HepG2 (cell line): ENCODE results near the gene SEPHS1. TPM values are rescaled to one million over a fixed set of nuclear protein-coding genes. Genes with fewer than 3 reads are reported as not detected.
A peak's percentile ranks its signal among the peaks of the same experiment; 100 is the strongest.

Source experiments
- BHLHE40 ChIP-seq: IDR thresholded peaks from 2 replicates; pipeline ENCODE4 v1.6.1; 2011; ENCODE audit warnings: low read length, improper control_type of control experiment
- CREB1 ChIP-seq, 2 experiments: fragments of 450-650 bp in 1 of 2; IDR thresholded peaks; 2 replicates each; pipeline ENCODE4 v1.6.1; 2016 to 2017; ENCODE audit warnings: control low read depth in 1 of 2, mild to moderate bottlenecking in 1 of 2, missing compliant biosample characterization in 1 of 2, missing genetic modification characterization in 1 of 2
- ELF4 ChIP-seq: sonication (generic); formaldehyde crosslinking; IDR thresholded peaks from 2 replicates; pipeline ENCODE4 v1.5.0; 2020; ENCODE audit warnings: missing genetic modification reagents, mild to moderate bottlenecking, moderate library complexity, borderline replicate concordance
- FIP1L1 ChIP-seq: fragments of 200-400 bp; formaldehyde crosslinking; IDR thresholded peaks from 2 replicates; pipeline ENCODE4 v1.6.1; 2018; ENCODE audit warnings: low read depth, mild to moderate bottlenecking, low read length, moderate library complexity, borderline replicate concordance; ENCODE audit not compliant: insufficient read depth
- HOXA5 ChIP-seq: sonication (generic); formaldehyde crosslinking; IDR thresholded peaks from 2 replicates; pipeline ENCODE4 v1.4.0; 2020; ENCODE audit warnings: missing genetic modification reagents
- RARA ChIP-seq: IDR thresholded peaks from 2 replicates; pipeline ENCODE4 v1.6.1; 2016; ENCODE audit warnings: missing genetic modification reagents, missing compliant biosample characterization
- RBM22 ChIP-seq: fragments of 200-400 bp; formaldehyde crosslinking; optimal IDR thresholded peaks from 2 replicates; pipeline ENCODE3; 2017; ENCODE audit warnings: mild to moderate bottlenecking, low read length, moderate library complexity
- TCF12 ChIP-seq, 2 experiments: fragments of 450-650 bp in 1 of 2; sonication (generic) in 1 of 2; formaldehyde crosslinking in 1 of 2; IDR thresholded peaks; 2 replicates each; pipeline versions ENCODE4 v1.6.1 to v1.8.0; 2017 to 2022; ENCODE audit warnings: antibody characterized with exemption in 1 of 2, mild to moderate bottlenecking in 1 of 2, missing genetic modification reagents in 1 of 2, moderate library complexity in 1 of 2
- TEAD3 ChIP-seq: optimal IDR thresholded peaks from 2 replicates; pipeline ENCODE3; 2016; ENCODE audit warnings: borderline replicate concordance
- ZNF143 ChIP-seq: sonication (generic); formaldehyde crosslinking; IDR thresholded peaks from 2 replicates; pipeline ENCODE4 v1.4.0; 2020; ENCODE audit warnings: missing genetic modification reagents
- ZNF160 ChIP-seq: sonication (generic); formaldehyde crosslinking; IDR thresholded peaks from 2 replicates; pipeline ENCODE4 v1.8.0; 2022; ENCODE audit warnings: mild to moderate bottlenecking, inconsistent platforms, missing genetic modification reagents
- ZNF430 ChIP-seq: sonication (generic); formaldehyde crosslinking; IDR thresholded peaks from 2 replicates; pipeline ENCODE4 v1.9.0; 2021; ENCODE audit warnings: mild to moderate bottlenecking, missing genetic modification reagents
- ZNF629 ChIP-seq: sonication (generic); formaldehyde crosslinking; conservative IDR thresholded peaks from 2 replicates; pipeline ENCODE4 v1.5.0; 2020; ENCODE audit warnings: missing genetic modification reagents
- ZNF644 ChIP-seq: IDR thresholded peaks from 2 replicates; pipeline ENCODE4 v1.6.1; 2016; ENCODE audit warnings: low read depth
- ZNF75D ChIP-seq: sonication (generic); formaldehyde crosslinking; IDR thresholded peaks from 2 replicates; pipeline ENCODE4 v1.8.1; 2023; ENCODE audit warnings: missing genetic modification reagents, mild to moderate bottlenecking, borderline replicate concordance
- ZNF782 ChIP-seq: sonication (generic); formaldehyde crosslinking; IDR thresholded peaks from 2 replicates; pipeline ENCODE4 v1.4.0; 2020; ENCODE audit warnings: missing genetic modification reagents, mild to moderate bottlenecking, borderline replicate concordance
- polyA plus RNA-seq, 8 experiments: library from polyadenylated mRNA; depleted of rRNA in 3 of 8; stranded (reverse) in 7 of 8; unstranded in 1 of 8; fragments of >200 nt; fragmentation: Illumina TruSeq in 4 of 8; extraction: Trizol in 4 of 8; gene quantifications; 2 replicates each; pipeline versions ENCODE4 v1.2.1 to v1.2.3, GENCODE V29; 2011 to 2016; ENCODE audit warnings: low read depth in 4 of 8, missing spikeins in 1 of 8, mixed read lengths in 1 of 8; ENCODE audit not compliant: insufficient read depth in 1 of 8
- total RNA-seq, 5 experiments: library from RNA; depleted of rRNA; stranded (reverse); fragments of >200 nt; fragmentation: Illumina TruSeq; extraction: Trizol; gene quantifications; 2 replicates each; pipeline ENCODE4 v1.2.3, GENCODE V29; 2016; ENCODE audit warnings: low read depth in 1 of 5
- TF ChIP-seq, protein P1 (sequence below): IDR thresholded peaks from 2 replicates; pipeline ENCODE4 v1.6.1; 2016; ENCODE audit warnings: low read depth, missing genetic modification reagents, missing compliant biosample characterization
- TF ChIP-seq, protein P2 (sequence below): sonication (generic); formaldehyde crosslinking; IDR thresholded peaks from 2 replicates; pipeline ENCODE4 v1.5.0; 2020; ENCODE audit warnings: mild to moderate bottlenecking, missing genetic modification reagents
- TF ChIP-seq, protein P3 (sequence below): IDR thresholded peaks from 2 replicates; pipeline ENCODE4 v1.6.1; 2016

Gene SEPHS1
- total and polyA plus RNA-seq, 2 of the 13 experiments (the other 11 are each of a cell fraction or from before 2014, with no cell fraction given), result 57.8 to 61.5 TPM

DNA sequence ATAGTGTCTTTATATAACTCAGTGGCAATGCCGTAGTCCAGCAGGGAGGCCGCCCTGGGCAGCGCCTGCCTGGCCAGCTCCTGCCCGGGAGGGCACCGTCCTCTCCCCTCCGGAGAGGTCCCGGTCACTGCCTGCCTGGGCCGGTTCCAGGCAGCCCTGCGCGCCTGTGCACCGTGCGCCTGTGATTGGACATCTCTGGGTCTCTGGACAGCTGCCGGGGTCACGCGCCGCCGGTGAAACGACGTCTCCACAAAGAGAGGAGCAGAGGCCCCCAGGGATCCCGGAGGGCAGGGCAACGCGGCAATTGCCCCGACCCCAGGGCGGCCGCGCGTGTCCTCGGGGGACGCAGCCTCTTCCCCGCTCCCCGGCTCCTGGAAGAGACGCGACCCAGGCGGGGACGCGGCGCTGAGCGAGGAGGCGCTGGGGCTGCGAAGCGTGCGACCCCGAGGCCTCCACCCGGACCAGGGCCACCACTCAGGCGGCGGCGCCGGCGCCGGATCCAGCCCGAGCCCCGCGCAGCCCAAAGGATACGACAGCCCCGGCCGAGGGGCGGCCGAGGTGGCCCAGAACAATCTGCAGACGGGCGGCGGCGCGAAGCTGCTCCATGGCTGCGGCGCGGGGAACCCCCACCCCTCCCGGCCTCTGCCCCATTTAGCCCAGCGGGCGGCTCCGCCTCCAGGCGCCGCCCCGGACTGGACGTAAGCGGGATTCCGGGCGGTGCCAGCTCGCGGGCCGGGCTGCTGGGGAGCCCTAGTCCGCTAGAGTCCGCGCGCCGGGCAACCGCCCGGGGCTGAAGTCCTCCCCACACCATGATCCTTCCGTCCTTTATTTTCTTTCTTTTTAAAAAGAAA is 48.4 kb downstream of the SEPHS1 start, which contains the start of gene PHYH (continued):
- TF ChIP-seq, protein P1, sequence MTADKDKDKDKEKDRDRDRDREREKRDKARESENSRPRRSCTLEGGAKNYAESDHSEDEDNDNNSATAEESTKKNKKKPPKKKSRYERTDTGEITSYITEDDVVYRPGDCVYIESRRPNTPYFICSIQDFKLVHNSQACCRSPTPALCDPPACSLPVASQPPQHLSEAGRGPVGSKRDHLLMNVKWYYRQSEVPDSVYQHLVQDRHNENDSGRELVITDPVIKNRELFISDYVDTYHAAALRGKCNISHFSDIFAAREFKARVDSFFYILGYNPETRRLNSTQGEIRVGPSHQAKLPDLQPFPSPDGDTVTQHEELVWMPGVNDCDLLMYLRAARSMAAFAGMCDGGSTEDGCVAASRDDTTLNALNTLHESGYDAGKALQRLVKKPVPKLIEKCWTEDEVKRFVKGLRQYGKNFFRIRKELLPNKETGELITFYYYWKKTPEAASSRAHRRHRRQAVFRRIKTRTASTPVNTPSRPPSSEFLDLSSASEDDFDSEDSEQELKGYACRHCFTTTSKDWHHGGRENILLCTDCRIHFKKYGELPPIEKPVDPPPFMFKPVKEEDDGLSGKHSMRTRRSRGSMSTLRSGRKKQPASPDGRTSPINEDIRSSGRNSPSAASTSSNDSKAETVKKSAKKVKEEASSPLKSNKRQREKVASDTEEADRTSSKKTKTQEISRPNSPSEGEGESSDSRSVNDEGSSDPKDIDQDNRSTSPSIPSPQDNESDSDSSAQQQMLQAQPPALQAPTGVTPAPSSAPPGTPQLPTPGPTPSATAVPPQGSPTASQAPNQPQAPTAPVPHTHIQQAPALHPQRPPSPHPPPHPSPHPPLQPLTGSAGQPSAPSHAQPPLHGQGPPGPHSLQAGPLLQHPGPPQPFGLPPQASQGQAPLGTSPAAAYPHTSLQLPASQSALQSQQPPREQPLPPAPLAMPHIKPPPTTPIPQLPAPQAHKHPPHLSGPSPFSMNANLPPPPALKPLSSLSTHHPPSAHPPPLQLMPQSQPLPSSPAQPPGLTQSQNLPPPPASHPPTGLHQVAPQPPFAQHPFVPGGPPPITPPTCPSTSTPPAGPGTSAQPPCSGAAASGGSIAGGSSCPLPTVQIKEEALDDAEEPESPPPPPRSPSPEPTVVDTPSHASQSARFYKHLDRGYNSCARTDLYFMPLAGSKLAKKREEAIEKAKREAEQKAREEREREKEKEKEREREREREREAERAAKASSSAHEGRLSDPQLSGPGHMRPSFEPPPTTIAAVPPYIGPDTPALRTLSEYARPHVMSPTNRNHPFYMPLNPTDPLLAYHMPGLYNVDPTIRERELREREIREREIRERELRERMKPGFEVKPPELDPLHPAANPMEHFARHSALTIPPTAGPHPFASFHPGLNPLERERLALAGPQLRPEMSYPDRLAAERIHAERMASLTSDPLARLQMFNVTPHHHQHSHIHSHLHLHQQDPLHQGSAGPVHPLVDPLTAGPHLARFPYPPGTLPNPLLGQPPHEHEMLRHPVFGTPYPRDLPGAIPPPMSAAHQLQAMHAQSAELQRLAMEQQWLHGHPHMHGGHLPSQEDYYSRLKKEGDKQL (CRISPR knock-in tag), result no peak
- peak; percentile 24 for TF ChIP-seq HOXA5
- peak; percentile 71; the same call in 1 of the 2 replicates for TF ChIP-seq ELF4 (CRISPR knock-in tag)
- TF ChIP-seq ZNF629 (CRISPR knock-in tag), result no peak
- TF ChIP-seq BHLHE40, result peak; percentile 42; the same call in 1 of the 2 replicates
- no peak for TF ChIP-seq FIP1L1
- peak; percentile 38 for TF ChIP-seq RBM22
- TF ChIP-seq, protein P2, sequence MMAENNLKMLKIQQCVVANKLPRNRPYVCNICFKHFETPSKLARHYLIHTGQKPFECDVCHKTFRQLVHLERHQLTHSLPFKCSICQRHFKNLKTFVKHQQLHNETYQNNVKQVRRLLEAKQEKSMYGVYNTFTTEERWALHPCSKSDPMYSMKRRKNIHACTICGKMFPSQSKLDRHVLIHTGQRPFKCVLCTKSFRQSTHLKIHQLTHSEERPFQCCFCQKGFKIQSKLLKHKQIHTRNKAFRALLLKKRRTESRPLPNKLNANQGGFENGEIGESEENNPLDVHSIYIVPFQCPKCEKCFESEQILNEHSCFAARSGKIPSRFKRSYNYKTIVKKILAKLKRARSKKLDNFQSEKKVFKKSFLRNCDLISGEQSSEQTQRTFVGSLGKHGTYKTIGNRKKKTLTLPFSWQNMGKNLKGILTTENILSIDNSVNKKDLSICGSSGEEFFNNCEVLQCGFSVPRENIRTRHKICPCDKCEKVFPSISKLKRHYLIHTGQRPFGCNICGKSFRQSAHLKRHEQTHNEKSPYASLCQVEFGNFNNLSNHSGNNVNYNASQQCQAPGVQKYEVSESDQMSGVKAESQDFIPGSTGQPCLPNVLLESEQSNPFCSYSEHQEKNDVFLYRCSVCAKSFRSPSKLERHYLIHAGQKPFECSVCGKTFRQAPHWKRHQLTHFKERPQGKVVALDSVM (CRISPR knock-in tag), result peak; percentile 30
- no peak for TF ChIP-seq ZNF644 (CRISPR knock-in tag)
- no peak; the same call in none of the 2 replicates for TF ChIP-seq ZNF782
- peak; percentile 55; the same call in 1 of the 2 replicates for TF ChIP-seq ZNF160 (CRISPR knock-in tag)
- TF ChIP-seq TEAD3 (CRISPR knock-in tag), result peak; percentile 43
- TF ChIP-seq TCF12 (IDR thresholded peaks at IDR 0.05), result no peak
- no peak for TF ChIP-seq TCF12 (CRISPR knock-in tag; IDR thresholded peaks at IDR 0.05)
- TF ChIP-seq CREB1 (IDR thresholded peaks at IDR 0.05), result no peak
- TF ChIP-seq CREB1 (CRISPR knock-in tag; IDR thresholded peaks at IDR 0.05), result no peak
- TF ChIP-seq, protein P3, sequence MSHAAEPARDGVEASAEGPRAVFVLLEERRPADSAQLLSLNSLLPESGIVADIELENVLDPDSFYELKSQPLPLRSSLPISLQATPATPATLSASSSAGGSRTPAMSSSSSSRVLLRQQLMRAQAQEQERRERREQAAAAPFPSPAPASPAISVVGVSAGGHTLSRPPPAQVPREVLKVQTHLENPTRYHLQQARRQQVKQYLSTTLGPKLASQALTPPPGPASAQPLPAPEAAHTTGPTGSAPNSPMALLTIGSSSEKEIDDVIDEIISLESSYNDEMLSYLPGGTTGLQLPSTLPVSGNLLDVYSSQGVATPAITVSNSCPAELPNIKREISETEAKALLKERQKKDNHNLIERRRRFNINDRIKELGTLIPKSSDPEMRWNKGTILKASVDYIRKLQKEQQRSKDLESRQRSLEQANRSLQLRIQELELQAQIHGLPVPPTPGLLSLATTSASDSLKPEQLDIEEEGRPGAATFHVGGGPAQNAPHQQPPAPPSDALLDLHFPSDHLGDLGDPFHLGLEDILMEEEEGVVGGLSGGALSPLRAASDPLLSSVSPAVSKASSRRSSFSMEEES (CRISPR knock-in tag), result peak; percentile 65
- no peak for TF ChIP-seq ZNF75D (CRISPR knock-in tag)
- 0 out of 2 replicates have a peak, but pooled peaks have one; percentile 15 for TF ChIP-seq ZNF430 (CRISPR knock-in tag)
- peak; percentile 14 for TF ChIP-seq RARA (CRISPR knock-in tag)
- TF ChIP-seq ZNF143, result no peak
